Tracheal epithelial cell (primary cell): ENCODE results near the gene RNF13. TPM values are rescaled to one million over a fixed set of nuclear protein-coding genes. Genes with fewer than 3 reads are reported as not detected.

Experiments
- total RNA-seq: library from RNA; depleted of rRNA; stranded (reverse); fragments of >200 nt; gene quantifications from 2 replicates; pipeline ENCODE4 v1.2.1, GENCODE V29; 2014

The RNF13 gene, protein sequence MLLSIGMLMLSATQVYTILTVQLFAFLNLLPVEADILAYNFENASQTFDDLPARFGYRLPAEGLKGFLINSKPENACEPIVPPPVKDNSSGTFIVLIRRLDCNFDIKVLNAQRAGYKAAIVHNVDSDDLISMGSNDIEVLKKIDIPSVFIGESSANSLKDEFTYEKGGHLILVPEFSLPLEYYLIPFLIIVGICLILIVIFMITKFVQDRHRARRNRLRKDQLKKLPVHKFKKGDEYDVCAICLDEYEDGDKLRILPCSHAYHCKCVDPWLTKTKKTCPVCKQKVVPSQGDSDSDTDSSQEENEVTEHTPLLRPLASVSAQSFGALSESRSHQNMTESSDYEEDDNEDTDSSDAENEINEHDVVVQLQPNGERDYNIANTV
- total RNA-seq = 79.0 and 157 TPM in 2 replicates

DNA sequence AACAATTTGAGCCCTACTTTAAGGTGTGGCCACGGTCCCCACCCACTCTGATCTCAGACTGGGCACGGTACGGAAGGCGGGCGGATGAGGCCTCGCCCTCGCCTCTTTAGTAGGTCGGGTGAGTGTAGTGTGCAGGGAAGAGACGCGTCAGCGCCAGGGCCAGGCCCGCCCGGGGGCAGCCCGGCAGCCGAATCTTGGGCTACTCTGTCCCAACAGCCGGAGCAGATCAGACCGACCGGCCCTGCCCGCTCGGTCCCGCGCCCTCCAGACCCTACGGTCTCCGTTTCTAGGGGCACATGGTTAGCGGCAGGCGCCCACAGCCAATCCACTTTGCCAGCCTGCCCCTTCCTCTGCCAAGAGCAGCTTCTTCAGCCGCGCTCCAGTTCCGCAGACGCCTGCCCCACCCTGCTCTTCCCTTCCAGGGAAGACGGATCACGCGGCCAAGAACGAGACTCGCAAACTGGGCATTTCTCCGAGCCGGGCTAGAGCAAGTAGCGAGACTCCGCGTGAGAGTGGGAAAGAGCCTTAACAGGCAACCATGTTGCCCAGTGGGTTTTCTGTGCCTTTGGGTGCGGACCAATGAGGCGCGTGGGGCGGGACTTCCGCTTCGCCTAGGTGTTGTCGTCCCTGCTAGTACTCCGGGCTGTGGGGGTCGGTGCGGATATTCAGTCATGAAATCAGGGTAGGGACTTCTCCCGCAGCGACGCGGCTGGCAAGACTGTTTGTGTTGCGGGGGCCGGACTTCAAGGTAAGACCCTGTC is at the start of gene RNF13:
RNF13 (plus strand) TSS at position 610 of the 761 bp plus-strand sequence. CDS start 32,812 bp downstream, outside the sequence.

DNA sequence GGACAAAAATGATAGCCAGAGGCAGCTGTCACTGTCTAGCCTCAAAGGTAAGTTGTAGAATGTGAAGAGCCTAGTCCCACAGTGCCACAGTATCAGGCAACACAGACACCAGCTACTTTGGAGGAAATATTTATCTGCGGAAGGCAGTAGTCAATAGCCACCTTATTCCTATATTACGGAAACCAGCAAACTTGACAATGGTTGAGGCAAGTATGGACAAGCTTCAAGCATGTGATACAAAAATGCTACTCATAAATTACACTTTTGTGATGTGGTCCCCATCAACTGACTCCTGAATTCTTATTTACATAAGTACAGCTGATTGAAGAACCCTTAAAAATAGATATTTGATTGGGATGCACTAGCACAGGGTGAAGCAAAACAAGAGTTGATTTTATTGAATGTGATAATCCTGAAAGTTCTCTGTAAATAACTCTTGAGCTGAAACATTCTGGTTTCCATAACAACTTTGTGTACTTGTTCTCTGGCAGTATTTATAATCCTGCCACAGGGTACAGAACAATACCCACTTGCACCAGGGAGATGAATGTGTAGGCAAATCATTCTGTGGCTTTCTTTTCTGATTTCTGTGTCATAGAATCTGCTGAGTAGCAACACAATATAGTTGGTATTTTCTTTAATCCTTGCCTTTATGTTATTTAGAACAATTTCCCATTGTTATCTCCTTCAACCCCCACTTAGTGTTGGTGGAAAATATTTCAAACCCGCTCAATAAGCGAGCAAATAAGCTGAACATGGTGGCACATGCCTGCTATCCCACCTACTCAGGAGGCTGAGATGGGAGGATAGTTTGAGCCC is 20.4 kb upstream of the RNF13 start, which contains the start of gene ANKUB1:
ANKUB1 (minus strand) TSS at position 103 of the 819 bp plus-strand sequence. CDS start 188 bp downstream, outside the sequence.

DNA sequence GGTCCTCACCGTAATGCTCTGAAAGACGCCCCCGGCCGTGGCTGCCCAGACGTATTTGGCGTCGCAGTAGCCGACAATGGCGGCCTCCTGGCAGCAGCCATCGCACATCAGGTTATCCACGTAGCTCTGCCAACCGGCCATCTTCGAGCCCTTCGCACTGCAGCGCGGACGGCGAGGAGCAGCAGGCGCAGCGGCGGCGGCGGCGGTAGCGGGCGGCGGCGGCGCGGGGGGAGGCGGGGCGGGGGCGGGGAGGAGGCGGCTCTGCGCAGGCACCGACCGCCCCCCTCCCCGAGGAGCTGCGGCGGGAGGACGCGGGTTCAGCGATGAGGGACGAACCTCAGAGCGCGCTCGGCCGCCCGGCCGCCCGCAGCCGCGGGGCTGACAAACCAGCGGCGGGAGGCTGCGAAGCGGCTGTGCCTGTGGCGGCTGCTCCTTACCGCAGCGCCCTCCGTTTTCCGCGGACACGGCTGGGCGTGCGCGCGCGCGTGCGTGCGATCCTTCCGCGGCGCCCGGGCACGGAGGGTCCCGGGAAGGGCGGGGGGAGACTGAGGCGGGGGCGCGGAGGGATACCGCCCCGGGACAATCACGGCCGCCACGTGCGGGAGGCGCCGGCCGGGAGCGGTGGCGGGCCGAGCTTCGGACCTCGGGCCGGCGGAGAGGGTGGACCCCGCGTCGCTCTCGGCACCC is 157.8 kb downstream of the RNF13 start, which contains the start of gene PFN2:
PFN2 (minus strand) TSS at position 180 of the 687 bp plus-strand sequence; CDS start at position 141, 39 bp downstream.

Other genes with a start within 250 kb of the RNF13 start
- 9.2 and 36.9 TPM in 2 replicates for gene WWTR1, start 155.2 kb upstream of the RNF13 start, total RNA-seq
- gene COMMD2, start 60.7 kb upstream of the RNF13 start, total RNA-seq = 34.7 and 40.9 TPM in 2 replicates
- gene ANKUB1, start 20.7 kb upstream of the RNF13 start, total RNA-seq = 1.3 and 1.4 TPM in 2 replicates
- gene PFN2, start 157.7 kb downstream of the RNF13 start, total RNA-seq = 121 and 141 TPM in 2 replicates